COLO829 (cell line): Measurements from ENCODE around the gene MBD3L3.
A peak's percentile ranks its signal among the peaks of the same experiment; 100 is the strongest.
"Not testable (repeated sequence)": the region's sequence is repeated elsewhere in the genome, so short reads cannot be mapped to it uniquely, and the experiment has no call there.

Experiments used
- DNase-seq: peaks from one replicate; pipeline ENCODE4 v3.0.0; 2012; ENCODE audit warnings: low spot score

MBD3L3 gene

GRCh38 chr19:7058576-7058975 is at the start of gene MBD3L3:
MBD3L3 (minus strand) TSS chr19:7058676; CDS start chr19:7058605, 71 bp downstream.
- not testable (repeated sequence) for DNase-seq

- DNase-seq: no peak
Observed at GRCh38 chr19:7106711-7107657, 48.5 kb upstream of the MBD3L3 start.

- DNase-seq: no peak
Observed at GRCh38 chr19:7104747-7105447, 46.4 kb upstream of the MBD3L3 start.

GRCh38 chr19:7101498-7102253 is 43.2 kb upstream of the MBD3L3 start:
- DNase-seq: no peak

GRCh38 chr19:7099597-7099921 is 41.1 kb upstream of the MBD3L3 start:
- no peak for DNase-seq

GRCh38 chr19:7098701-7099596 is 40.5 kb upstream of the MBD3L3 start:
- DNase-seq: peak; percentile 84

- DNase-seq: no peak
Observed at GRCh38 chr19:7098096-7098495, 39.6 kb upstream of the MBD3L3 start.

- DNase-seq: no peak
Observed at GRCh38 chr19:7088999-7089398, 30.5 kb upstream of the MBD3L3 start.

GRCh38 chr19:7083076-7083956 is 24.8 kb upstream of the MBD3L3 start:
- no peak for DNase-seq

GRCh38 chr19:7078008-7078407 is 19.5 kb upstream of the MBD3L3 start:
- no peak for DNase-seq

GRCh38 chr19:7076151-7076550 is 17.7 kb upstream of the MBD3L3 start:
- DNase-seq: no peak

- no peak for DNase-seq
Observed at GRCh38 chr19:7074705-7075282, 16.3 kb upstream of the MBD3L3 start.

- DNase-seq: no peak
Observed at GRCh38 chr19:7072541-7072940, 14.1 kb upstream of the MBD3L3 start.

- DNase-seq: no peak
Observed at GRCh38 chr19:7069904-7070226, 11.4 kb upstream of the MBD3L3 start.

- DNase-seq: peak; percentile 91
Observed at GRCh38 chr19:7069042-7069903, 10.8 kb upstream of the MBD3L3 start, which contains the start of gene ZNF557. ZNF557 (plus strand) TSS chr19:7069703; CDS start chr19:7075075, 5,372 bp downstream.

- DNase-seq: no peak
Observed at GRCh38 chr19:7068599-7068998, 10.1 kb upstream of the MBD3L3 start.

- DNase-seq: no peak
Observed at GRCh38 chr19:7067716-7068115, 9.2 kb upstream of the MBD3L3 start.

GRCh38 chr19:7067122-7067521 is 8.6 kb upstream of the MBD3L3 start:
- not testable (repeated sequence) for DNase-seq

GRCh38 chr19:7063764-7064418 is 5.4 kb upstream of the MBD3L3 start:
- DNase-seq: no peak
